Peyer's patch (tissue), 4 donors: ENCODE measurements around the gene KLHL20.

Source experiments
- POLR2A ChIP-seq, 2 donors: fragments of 450-650 bp; IDR thresholded peaks; one replicate each; pipeline ENCODE4 v1.5.1; 2017; ENCODE audit warnings: antibody characterized with exemption in 2 of 2, mild to moderate bottlenecking in 2 of 2, moderate library complexity in 2 of 2
- TF ChIP-seq, protein P1 (sequence below), 6 experiments: fragments of 450-650 bp in 4 of 6; fragments of 200-600 bp in 2 of 6; sonication (generic) in 1 of 6; IDR thresholded peaks; one replicate each; pipeline ENCODE4 v1.5.1; 2017 to 2019; ENCODE audit warnings: antibody characterized with exemption in 6 of 6, mild to moderate bottlenecking in 3 of 6, moderate library complexity in 1 of 6

DNA sequence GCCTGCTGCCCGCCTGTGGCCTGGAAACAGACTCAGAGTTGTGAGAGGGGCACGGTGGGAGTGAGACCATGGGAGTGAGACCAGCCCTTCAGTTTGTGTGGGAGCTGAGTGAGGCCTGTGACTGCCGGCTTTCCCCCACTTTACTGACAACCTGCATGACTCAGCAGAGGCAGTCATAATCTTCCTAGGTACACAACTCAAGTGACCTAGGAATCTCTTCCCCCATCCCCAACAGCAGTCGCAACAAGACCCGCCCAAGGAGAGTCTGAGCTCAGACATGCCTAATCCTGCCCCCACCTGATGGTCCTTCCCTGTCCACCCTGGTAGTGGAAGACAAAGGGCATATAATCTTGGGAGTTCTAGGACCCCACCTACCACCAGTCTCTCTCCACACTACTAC, 44.2 kb downstream of the KLHL20 start:
- no peak for TF ChIP-seq POLR2A (IDR thresholded peaks at IDR 0.05)
- TF ChIP-seq, protein P1, sequence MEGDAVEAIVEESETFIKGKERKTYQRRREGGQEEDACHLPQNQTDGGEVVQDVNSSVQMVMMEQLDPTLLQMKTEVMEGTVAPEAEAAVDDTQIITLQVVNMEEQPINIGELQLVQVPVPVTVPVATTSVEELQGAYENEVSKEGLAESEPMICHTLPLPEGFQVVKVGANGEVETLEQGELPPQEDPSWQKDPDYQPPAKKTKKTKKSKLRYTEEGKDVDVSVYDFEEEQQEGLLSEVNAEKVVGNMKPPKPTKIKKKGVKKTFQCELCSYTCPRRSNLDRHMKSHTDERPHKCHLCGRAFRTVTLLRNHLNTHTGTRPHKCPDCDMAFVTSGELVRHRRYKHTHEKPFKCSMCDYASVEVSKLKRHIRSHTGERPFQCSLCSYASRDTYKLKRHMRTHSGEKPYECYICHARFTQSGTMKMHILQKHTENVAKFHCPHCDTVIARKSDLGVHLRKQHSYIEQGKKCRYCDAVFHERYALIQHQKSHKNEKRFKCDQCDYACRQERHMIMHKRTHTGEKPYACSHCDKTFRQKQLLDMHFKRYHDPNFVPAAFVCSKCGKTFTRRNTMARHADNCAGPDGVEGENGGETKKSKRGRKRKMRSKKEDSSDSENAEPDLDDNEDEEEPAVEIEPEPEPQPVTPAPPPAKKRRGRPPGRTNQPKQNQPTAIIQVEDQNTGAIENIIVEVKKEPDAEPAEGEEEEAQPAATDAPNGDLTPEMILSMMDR (IDR thresholded peaks at IDR 0.05): no peak
